GM20431 (cell line): ENCODE results near the gene L3HYPDH.

Experiments
- in situ Hi-C: fragments of 300-500 bp; cut with MseI, MboI; formaldehyde crosslinking; loops from one replicate; pipeline ENCODE4 v1.15.0; 2020; ENCODE audit warnings: low sequenced_read_pairs; ENCODE audit not compliant: unreplicated experiment

L3HYPDH gene

GRCh38 chr14:59483819-59484638 lies at the start of gene L3HYPDH, which contains the start of gene JKAMP:
TSS of gene L3HYPDH (minus strand) at chr14:59484408. CDS start at chr14:59484316, 92 bp downstream.
TSS of gene JKAMP (plus strand) at chr14:59484517. CDS start at chr14:59484590, 73 bp downstream.
- in situ Hi-C loops = no loop called here

- in situ Hi-C loops = no loop called here
Observed at GRCh38 chr14:59532419-59532818, 48.2 kb upstream of the L3HYPDH start.

GRCh38 chr14:59530349-59530748 lies 46.1 kb upstream of the L3HYPDH start:
- in situ Hi-C loops = no loop called here

- in situ Hi-C loops = no loop called here
Observed at GRCh38 chr14:59529189-59529588, 45.0 kb upstream of the L3HYPDH start.

GRCh38 chr14:59520224-59520623 lies 36.0 kb upstream of the L3HYPDH start:
- in situ Hi-C loops = no loop called here

- in situ Hi-C loops = no loop called here
Observed at GRCh38 chr14:59511916-59512575, 27.8 kb upstream of the L3HYPDH start.

GRCh38 chr14:59510966-59511365 lies 26.8 kb upstream of the L3HYPDH start:
- in situ Hi-C loops = no loop called here

GRCh38 chr14:59510001-59510400 lies 25.8 kb upstream of the L3HYPDH start:
- in situ Hi-C loops = no loop called here

- in situ Hi-C loops = no loop called here
Observed at GRCh38 chr14:59509101-59509500, 24.9 kb upstream of the L3HYPDH start.

- in situ Hi-C loops = no loop called here
Observed at GRCh38 chr14:59507752-59508103, 23.5 kb upstream of the L3HYPDH start.

GRCh38 chr14:59507063-59507751 lies 23.0 kb upstream of the L3HYPDH start:
- in situ Hi-C loops = no loop called here

GRCh38 chr14:59503256-59503655 lies 19.0 kb upstream of the L3HYPDH start:
- in situ Hi-C loops = no loop called here

- in situ Hi-C loops = no loop called here
Observed at GRCh38 chr14:59500732-59501131, 16.5 kb upstream of the L3HYPDH start.

GRCh38 chr14:59492384-59492783 lies 8.2 kb upstream of the L3HYPDH start:
- in situ Hi-C loops = no loop called here

- in situ Hi-C loops = no loop called here
Observed at GRCh38 chr14:59490756-59491155, 6.5 kb upstream of the L3HYPDH start.

- in situ Hi-C loops = no loop called here
Observed at GRCh38 chr14:59484639-59485175, 499 bp upstream of the L3HYPDH start.

GRCh38 chr14:59483363-59483762 lies 845 bp downstream of the L3HYPDH start:
- in situ Hi-C loops = no loop called here

GRCh38 chr14:59482541-59483331 lies 1.5 kb downstream of the L3HYPDH start:
- in situ Hi-C loops = no loop called here

GRCh38 chr14:59481871-59482540 lies 2.2 kb downstream of the L3HYPDH start:
- in situ Hi-C loops = no loop called here
